Activated CD4-positive, alpha-beta T cell treated with anti-CD3 and anti-CD28 coated beads, Interleukin-2, amount 50 U/mL, for 24 hours (primary cell): ENCODE results near the gene YJU2.
"Not testable (repeated sequence)": the region's sequence is repeated elsewhere in the genome, so short reads cannot be mapped to it uniquely, and the experiment has no call there.

Experiments used
- DNase-seq, 2 donors: peaks; one replicate each; pipeline ENCODE4 v3.0.0-alpha.2; 2020; ENCODE audit warnings: low read depth in 1 of 2, low spot score in 1 of 2

YJU2 gene

GRCh38 chr19:4228765-4229178 lies 18.1 kb upstream of the YJU2 start:
- DNase-seq, result no peak

GRCh38 chr19:4229179-4229931 lies 17.5 kb upstream of the YJU2 start, which contains the start of gene EBI3:
EBI3 (plus strand) TSS chr19:4229523; CDS start chr19:4229551, 28 bp downstream.
- peak in 1 of 2 donors; percentile 18 for DNase-seq

GRCh38 chr19:4230237-4230636 lies 16.6 kb upstream of the YJU2 start:
- not testable (repeated sequence) for DNase-seq

GRCh38 chr19:4231521-4231920 lies 15.4 kb upstream of the YJU2 start:
- DNase-seq, result not testable (repeated sequence)

- not testable (repeated sequence) for DNase-seq
These were observed 14.7 kb upstream of the YJU2 start for GRCh38 chr19:4232139-4232538.

DNA sequence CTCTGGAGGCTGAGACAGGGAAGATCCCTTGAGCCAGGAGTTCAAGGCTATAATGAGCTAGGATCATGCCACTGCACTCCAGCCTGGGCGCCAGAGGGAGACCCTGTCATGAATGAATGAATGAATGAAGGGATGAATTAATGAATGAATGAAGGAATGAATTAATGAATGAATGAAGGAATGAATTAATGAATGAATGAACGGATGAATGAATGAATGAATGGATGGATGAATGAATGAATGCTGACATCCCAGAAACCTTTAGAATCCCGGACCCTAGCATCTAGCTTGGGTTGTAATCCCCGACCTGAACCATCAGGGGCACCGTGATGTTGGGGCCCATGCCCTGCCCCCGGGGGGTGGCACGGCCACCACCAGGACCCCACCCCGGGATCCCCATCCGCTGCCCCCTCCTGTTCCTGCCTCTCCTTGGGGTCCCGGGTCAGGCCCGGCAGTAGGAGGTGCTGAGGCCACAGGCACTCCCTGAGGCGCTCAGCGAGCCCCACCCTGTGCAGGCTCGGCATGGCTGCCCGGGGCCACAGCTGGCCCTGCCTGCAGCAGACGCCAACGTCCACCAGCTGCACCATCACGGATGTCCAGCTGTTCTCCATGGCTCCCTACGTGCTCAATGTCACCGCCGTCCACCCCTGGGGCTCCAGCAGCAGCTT lies 14.1 kb upstream of the YJU2 start:
- no peak for DNase-seq

DNA sequence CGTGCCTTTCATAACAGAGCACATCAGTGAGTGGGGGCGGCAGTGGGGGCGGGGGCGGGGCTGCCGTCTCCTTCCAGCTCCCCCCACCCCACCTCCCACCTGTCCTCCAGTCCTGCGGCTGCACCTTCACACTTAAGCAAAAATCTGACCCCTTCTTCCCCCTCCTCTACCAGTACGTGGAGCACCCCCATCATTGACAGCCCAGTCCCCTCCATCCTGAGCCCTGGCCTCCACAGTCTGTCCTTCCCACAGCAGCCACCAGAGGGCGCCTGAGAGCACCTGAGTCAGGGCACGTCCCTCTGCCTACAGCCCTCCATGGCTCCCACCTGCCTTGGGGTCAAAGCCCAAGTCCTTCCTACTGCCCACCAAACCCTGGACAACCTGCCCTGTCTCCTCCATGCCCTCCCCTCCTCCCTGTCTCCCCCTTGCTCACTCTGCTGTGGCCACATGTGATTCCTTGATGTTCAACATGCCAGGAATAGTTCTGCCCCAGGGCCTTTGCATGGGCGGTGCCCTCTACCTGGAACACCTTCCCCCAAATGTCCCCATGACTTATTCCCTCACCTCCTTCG lies 13.5 kb upstream of the YJU2 start:
- DNase-seq, result peak; percentile 54 to 57

DNA sequence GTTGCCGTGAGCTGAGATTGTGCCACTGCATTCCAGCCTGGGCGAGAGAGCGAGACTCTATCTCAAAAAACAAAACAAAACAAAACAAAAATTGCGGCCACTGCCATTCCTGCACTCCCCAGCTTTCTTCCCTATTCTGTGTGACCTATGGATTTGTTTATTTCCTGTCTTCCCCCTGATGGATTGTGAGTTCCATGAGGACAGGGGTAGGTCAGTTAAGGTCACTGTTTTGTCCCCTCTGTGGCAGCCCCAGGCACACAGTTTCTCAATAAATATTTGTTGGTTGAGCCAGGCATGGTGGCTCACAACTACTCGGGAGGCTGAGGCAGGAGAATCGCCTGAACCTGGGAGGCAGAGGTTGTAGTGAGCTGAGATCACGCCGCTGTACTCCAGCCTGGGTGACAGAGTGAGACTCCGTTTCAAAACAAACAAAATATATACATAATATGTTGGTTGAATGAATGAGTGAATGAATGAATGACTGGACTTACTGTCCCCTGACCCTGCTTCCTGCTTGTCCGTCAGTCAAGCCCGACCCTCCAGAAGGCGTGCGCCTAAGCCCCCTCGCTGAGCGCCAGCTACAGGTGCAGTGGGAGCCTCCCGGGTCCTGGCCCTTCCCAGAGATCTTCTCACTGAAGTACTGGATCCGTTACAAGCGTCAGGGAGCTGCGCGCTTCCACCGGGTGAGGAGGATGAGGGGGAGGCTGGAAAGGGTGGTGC lies 12.6 kb upstream of the YJU2 start:
- DNase-seq, result no peak

DNA sequence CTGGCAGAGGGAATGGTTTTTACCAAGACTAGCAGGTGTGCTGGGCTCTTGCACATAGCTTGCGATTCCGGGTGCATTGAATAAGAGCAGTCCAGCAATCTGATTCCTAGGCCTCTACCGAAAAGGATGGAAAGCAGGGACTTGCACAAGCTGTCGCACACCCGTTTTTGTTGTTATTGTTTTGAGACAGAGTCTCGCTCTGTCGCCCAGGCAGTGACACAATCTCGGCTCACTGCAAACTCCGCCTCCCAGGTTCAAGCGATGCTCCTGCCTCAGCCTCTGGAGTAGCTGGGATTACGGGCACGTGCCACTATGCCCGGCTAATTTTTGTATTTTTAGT lies 12.0 kb upstream of the YJU2 start:
- DNase-seq, result no peak

DNA sequence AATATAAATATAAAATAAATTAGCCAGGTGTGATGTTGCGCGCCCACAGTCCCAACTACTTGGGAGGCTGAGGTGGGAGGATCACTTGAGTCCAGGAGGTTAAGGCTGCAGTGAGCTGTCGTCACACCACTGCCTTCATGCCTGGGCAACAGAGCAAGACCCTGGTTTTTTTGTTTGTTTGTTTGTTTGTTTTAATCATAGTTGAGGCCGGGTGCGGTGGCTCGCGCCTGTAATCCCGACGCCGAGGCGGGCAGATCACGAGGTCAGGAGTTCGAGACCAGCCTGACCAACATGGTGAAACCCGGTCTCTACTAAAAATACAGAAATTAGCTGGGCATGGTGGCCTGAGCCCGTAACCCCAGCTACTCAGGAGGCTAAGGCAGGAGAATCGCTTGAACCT lies 9.4 kb upstream of the YJU2 start:
- not testable (repeated sequence) for DNase-seq

GRCh38 chr19:4238831-4239230 lies 8.0 kb upstream of the YJU2 start:
- no peak for DNase-seq

GRCh38 chr19:4241824-4242430 lies 5.0 kb upstream of the YJU2 start:
- DNase-seq, result no peak

GRCh38 chr19:4245938-4246337 lies 942 bp upstream of the YJU2 start:
- not testable (repeated sequence) for DNase-seq

DNA sequence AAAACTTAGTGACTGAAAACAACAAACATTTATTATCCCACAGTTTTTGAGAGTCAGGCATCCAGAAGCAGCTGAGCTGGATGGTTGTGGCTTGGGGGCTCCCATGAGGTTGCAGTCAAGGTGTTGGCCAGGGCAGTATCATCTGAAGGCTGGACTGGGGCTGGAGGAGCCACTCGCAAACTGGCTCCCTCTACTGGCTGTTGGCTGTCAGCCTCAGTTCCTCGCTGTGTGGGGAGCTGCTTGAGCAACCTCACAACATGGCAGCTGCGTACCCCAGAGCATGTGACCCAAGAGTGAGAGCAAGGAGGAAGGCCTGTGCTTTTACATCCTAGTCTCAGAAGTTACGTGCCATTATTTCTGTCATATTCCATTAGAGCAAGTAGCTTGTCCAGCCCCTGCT lies 9.7 kb downstream of the YJU2 start:
- no peak for DNase-seq

DNA sequence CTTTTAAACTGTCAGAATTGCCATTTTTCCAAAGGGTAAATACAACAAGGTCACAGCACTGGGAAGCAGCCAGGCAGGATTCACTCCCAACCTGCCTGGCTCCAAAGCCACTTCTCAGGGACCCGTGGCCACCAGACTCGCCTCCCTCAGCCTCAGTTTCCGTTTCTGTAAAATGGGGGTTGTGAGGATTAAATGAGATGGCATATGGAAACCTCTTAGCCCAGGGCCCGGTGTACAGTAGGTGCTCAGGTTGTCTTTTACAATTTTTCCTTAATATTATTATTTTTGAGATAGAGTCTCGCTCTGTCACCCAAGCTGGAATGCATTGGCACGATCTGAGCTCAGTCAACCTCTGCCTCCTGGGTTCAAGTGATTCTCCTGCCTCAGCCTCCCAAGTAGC lies 10.1 kb downstream of the YJU2 start:
- no peak for DNase-seq

DNA sequence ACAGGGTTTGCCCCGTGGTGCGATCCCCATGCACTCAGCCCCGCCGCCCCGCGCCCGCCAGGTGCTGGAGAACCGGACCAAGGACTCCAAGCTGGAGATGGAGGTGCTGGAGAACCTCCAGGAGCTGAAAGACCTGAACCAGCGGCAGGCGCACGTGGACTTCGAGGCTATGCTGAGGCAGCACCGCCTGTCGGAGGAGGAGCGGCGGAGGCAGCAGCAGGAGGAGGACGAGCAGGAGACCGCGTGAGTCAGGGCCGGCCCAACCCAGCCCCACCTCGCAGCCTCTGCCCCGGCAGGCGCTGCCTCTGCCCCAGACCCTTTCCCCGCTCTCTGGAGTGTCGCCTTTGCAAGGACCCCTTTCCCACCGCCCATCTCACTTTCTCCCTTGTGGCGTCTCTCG lies 11.3 kb downstream of the YJU2 start:
- no peak for DNase-seq

DNA sequence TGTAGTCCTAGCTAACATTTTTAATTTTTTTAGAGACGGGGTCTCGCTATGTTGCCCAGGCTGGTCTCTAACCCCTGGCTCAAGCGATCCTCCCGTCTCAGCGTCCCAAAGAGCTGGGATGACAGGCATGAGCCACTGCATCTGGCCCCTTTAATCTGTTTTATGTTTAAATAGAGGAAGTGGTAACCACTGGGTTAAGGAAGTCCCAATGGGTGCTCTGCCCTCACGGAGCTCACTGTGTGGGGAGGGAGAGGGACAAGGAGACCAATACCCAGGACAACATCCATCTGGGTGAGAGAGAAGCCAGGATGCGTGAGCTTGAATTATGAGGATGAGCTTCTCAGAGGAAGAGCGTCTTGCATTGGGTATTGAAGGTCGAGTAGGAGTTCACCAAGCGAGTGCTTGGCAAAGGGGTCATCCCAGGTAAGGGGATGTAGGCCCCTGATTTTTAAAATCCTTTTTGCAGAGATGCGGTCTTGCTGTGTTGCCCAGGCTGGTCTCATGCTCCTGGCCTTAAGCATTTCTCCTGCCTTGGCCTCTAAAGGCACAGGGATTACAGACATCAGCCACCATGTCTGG lies 13.8 kb downstream of the YJU2 start:
- no peak for DNase-seq

DNA sequence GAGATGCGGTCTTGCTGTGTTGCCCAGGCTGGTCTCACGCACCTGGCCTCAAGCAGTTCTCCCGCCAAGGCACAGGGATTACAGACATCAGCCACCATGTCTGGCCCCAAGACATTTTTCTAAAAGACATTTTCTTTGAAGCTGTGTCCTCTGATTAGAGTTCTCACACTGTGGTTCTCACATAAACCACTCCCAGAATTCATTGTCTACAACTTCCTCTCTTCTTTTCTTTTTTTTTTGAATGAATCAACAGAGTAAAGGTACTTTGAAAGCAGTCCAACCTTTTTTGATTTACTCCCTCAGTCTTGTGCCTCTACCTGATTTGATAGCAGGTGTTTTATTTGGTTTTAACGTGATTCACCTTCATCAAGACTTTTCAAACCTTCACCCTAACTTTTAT lies 17.9 kb downstream of the YJU2 start:
- DNase-seq, result no peak

DNA sequence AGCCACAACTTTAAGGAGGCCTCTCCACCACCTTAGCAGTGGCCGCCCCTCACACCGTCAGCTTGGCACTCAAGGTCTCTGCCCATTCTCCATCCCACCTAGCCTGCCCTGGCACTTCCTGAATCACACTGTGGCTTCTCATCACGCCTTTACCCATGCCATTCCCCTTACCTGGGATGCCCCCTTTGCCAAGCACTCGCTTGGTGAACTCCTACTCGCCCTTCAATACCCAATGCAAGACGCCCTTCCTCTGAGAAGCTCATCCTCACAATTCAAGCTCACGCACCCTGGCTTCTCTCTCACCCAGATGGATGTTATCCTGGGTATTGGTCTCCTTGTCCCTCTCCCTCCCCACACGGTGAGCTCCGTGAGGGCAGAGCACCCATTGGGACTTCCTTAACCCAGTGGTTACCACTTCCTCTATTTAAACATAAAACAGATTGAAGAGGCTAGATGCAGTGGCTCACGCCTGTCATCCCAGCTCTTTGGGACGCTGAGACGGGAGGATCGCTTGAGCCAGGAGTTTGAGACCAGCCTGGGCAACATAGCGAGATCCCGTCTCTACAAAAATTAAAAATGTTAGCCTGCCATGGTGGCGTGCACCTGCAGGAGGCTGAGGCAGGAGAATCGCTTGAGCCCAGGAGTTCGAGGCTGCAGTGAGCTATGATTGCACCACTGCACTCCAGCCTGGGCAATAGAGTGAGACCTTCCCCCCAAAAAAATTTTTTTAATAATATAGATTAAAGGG lies 19.5 kb downstream of the YJU2 start:
- DNase-seq, result no peak
